Testis (tissue), 2 donors: ENCODE data around the gene COCH.

ENCODE experiments used
- CTCF ChIP-seq, 3 experiments: fragments of 450-650 bp in 2 of 3; fragments of 200-600 bp in 1 of 3; sonication (generic) in 1 of 3; IDR thresholded peaks; one replicate each; pipeline ENCODE4 v1.5.1; 2016 to 2019; ENCODE audit warnings: antibody characterized with exemption in 3 of 3, mild to moderate bottlenecking in 2 of 3, moderate library complexity in 1 of 3
- POLR2A ChIP-seq: fragments of 450-650 bp; IDR thresholded peaks from one replicate; pipeline ENCODE4 v1.6.1; 2017; ENCODE audit warnings: antibody characterized with exemption, mild to moderate bottlenecking, moderate library complexity

GRCh38 chr14:30925254-30925653 is 50.9 kb downstream of the COCH start:
- TF ChIP-seq CTCF (IDR thresholded peaks at IDR 0.05), result no peak
- no peak for TF ChIP-seq POLR2A
